ENCODE measurements around the gene GALNT2.

The GALNT2 gene

DNA sequence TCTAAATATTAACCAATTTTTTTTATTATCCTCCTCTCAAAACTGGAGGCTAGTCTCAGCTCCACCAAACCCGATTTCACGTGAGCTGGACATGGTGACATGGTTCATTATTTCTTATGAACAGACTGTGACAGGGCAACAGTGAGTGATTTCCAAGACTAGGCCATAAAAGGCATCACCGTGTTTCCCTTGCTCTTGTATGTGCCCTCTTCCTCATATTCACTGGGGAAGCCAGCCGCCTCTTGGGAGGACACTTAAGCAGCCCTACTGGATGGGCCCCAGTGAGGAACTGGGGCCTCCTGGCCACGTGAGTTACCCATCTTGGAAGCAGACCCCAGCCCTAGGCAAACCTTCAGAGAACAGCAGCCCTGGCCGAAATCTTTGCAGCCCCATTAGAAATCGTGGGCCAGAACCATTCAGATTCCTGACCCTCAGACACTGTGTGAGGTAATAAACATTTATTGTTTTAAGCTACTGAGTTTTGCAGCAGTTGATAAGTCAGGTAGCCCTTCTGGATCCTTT, 105.0 kb downstream of the GALNT2 start:
- Histone ChIP-seq H3K4me3 (ENCODE audit: low read length, poor library complexity, severe bottlenecking) (no peak overlapping the region), H3K9me2 (replicated peaks; ENCODE audit: low read depth, low read length) (no peaks in the 10 kb centered on the region), H3F3A (ENCODE audit: low read depth) (no peaks in the 10 kb centered on the region), H3K4me1 (ENCODE audit: insufficient read depth, low read length, poor library complexity, severe bottlenecking) (peaks cover 95% of the 10 kb centered on the region), H3K4me2 (ENCODE audit: low read depth, low read length, poor library complexity, severe bottlenecking) (no peak overlapping the region), H2AFZ (ENCODE audit: low read length) (no peak overlapping the region), H3K36me3 (ENCODE audit: insufficient read depth, low read length) (peaks cover 16% of the 10 kb centered on the region; the same call in 1 of the 2 replicates), H3K27me3 (ENCODE audit: insufficient read depth, low read length, poor library complexity, severe bottlenecking) (no peaks in the 10 kb centered on the region), H3K79me2 (ENCODE audit: insufficient read depth, low read length) (peaks cover 100% of the 10 kb centered on the region), H3K9me3 (ENCODE audit: insufficient read depth, low read depth, low read length) (no peaks in the 10 kb centered on the region), H3K9ac (ENCODE audit: low read depth, low read length, poor library complexity, severe bottlenecking) (no peak overlapping the region), H4K20me1 (ENCODE audit: insufficient read depth, low read length, poor library complexity, severe bottlenecking) (peaks cover 7% of the 10 kb centered on the region)
- TF ChIP-seq CTCF (conservative IDR thresholded peaks at IDR 0.05; ENCODE audit: low read length): no peak
- TF ChIP-seq EZH2phosphoT487 (IDR thresholded peaks at IDR 0.05; ENCODE audit: borderline replicate concordance): no peak

GRCh38 chr1:230173187-230173975, 106.3 kb downstream of the GALNT2 start:
- Histone ChIP-seq H4K20me1 (ENCODE audit: insufficient read depth, low read length, poor library complexity, severe bottlenecking) (peaks cover 3% of the 10 kb centered on the region), H2AFZ (ENCODE audit: low read length) (no peak overlapping the region), H3K36me3 (ENCODE audit: insufficient read depth, low read length) (peaks cover 23% of the 10 kb centered on the region; the same call in 1 of the 2 replicates), H3K79me2 (ENCODE audit: insufficient read depth, low read length) (peaks cover 99% of the 10 kb centered on the region), H3F3A (ENCODE audit: low read depth) (no peaks in the 10 kb centered on the region), H3K27me3 (ENCODE audit: insufficient read depth, low read length, poor library complexity, severe bottlenecking) (no peaks in the 10 kb centered on the region), H3K4me3 (ENCODE audit: low read length, poor library complexity, severe bottlenecking) (no peak overlapping the region), H3K9me3 (ENCODE audit: insufficient read depth, low read depth, low read length) (no peaks in the 10 kb centered on the region), H3K4me1 (ENCODE audit: insufficient read depth, low read length, poor library complexity, severe bottlenecking) (peaks cover 86% of the 10 kb centered on the region), H3K9ac (ENCODE audit: low read depth, low read length, poor library complexity, severe bottlenecking) (no peak overlapping the region), H3K4me2 (ENCODE audit: low read depth, low read length, poor library complexity, severe bottlenecking) (no peak overlapping the region), H3K9me2 (replicated peaks; ENCODE audit: low read depth, low read length) (no peaks in the 10 kb centered on the region)
- TF ChIP-seq EZH2phosphoT487 (IDR thresholded peaks at IDR 0.05; ENCODE audit: borderline replicate concordance) (no peak), CTCF (conservative IDR thresholded peaks at IDR 0.05; ENCODE audit: low read length) (no peak)

DNA sequence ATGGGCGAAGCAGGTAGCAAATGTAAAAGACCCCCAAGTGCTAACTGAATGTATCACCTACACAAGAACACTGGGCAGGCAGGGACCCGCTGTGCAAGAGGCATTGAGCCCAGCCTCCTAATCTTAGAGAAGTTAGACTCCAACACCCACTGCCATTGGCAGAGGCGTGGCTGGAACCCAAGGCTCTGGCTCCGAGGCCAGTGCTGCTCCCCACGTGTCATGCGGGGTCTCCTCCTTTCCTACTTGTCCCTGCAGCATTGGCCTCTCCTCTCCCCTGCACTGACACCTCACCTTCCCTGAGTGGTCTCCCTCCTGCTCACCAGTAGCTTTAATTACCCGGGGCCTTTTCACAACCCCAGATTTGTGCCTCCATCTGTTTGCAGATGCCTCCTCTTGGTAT, 107.0 kb downstream of the GALNT2 start:
- Histone ChIP-seq H3K9me3 (ENCODE audit: insufficient read depth, low read depth, low read length) (no peaks in the 10 kb centered on the region), H4K20me1 (ENCODE audit: insufficient read depth, low read length, poor library complexity, severe bottlenecking) (peaks cover 3% of the 10 kb centered on the region), H3K4me1 (ENCODE audit: insufficient read depth, low read length, poor library complexity, severe bottlenecking) (peaks cover 80% of the 10 kb centered on the region), H3K9me2 (replicated peaks; ENCODE audit: low read depth, low read length) (no peaks in the 10 kb centered on the region), H3K9ac (ENCODE audit: low read depth, low read length, poor library complexity, severe bottlenecking) (no peak overlapping the region), H3K4me3 (ENCODE audit: low read length, poor library complexity, severe bottlenecking) (no peak overlapping the region), H2AFZ (ENCODE audit: low read length) (no peak overlapping the region), H3K36me3 (ENCODE audit: insufficient read depth, low read length) (peaks cover 28% of the 10 kb centered on the region; the same call in 1 of the 2 replicates), H3K79me2 (ENCODE audit: insufficient read depth, low read length) (peaks cover 97% of the 10 kb centered on the region), H3F3A (ENCODE audit: low read depth) (no peaks in the 10 kb centered on the region), H3K4me2 (ENCODE audit: low read depth, low read length, poor library complexity, severe bottlenecking) (no peak overlapping the region), H3K27me3 (ENCODE audit: insufficient read depth, low read length, poor library complexity, severe bottlenecking) (no peaks in the 10 kb centered on the region)
- no peak for TF ChIP-seq CTCF (conservative IDR thresholded peaks at IDR 0.05; ENCODE audit: low read length)
- no peak for TF ChIP-seq EZH2phosphoT487 (IDR thresholded peaks at IDR 0.05; ENCODE audit: borderline replicate concordance)
